Caki2 (cell line): ENCODE results near the gene TTLL13. TPM values are rescaled to one million over a fixed set of nuclear protein-coding genes. Genes with fewer than 3 reads are reported as not detected.
"Not testable (repeated sequence)": the region's sequence is repeated elsewhere in the genome, so short reads cannot be mapped to it uniquely, and the experiment has no call there.

Experiments
- DNase-seq: peaks from one replicate; pipeline ENCODE4 v3.0.0-alpha.2; 2015; ENCODE audit warnings: low read depth
- in situ Hi-C: cut with HindIII; loops from 2 replicates; pipeline ENCODE4 v1.10.0; 2016; ENCODE audit warnings: low sequenced_read_pairs, low pct_unique_long_range_greater_than_20kb, mixed read lengths
- total RNA-seq: library from RNA; depleted of rRNA; stranded (reverse); fragments of >200 nt; shearing (Covaris generic); gene quantifications from 2 replicates; pipeline ENCODE4 v1.2.3, GENCODE V29; 2014; ENCODE audit warnings: low replicate concordance

The TTLL13 gene
- total RNA-seq, 1 experiment from 2014 or later, result 0.07 TPM

- peak; percentile 93 for DNase-seq
- in situ Hi-C loops, result no loop called here
Observed at GRCh38 chr15:90265271-90266060, 16.1 kb downstream of the TTLL13 start, which contains the start of gene NGRN. Gene NGRN, plus strand, starts transcription at chr15:90265672. Its CDS starts 41 bp downstream, at chr15:90265713.

- in situ Hi-C loops, result no loop called here
- no peak for DNase-seq
Observed at GRCh38 chr15:90266061-90266431, 16.7 kb downstream of the TTLL13 start.

- in situ Hi-C loops, result no loop called here
Observed at GRCh38 chr15:90266485-90266884, 17.1 kb downstream of the TTLL13 start.

DNA sequence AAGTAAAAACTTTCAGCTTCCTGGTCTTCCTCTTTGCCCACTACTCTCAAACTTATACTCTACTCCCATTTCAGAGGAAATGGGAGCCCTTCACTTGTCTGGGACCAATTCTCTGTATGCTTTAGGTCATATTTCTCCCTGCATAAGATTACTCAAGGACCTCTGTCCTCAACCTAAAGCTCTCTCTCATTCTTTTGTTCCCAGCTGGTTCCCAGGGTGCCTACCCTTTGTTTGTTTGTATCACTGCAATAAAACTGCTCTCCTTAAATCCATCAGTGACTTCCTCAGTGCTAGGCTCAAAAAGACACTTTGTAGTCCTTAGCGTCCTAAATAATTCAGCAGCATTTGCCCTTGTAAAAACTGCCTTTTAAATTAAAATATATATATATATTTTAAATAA lies 19.1 kb downstream of the TTLL13 start:
- in situ Hi-C loops, result no loop called here
- no peak for DNase-seq

More at GRCh38 chr15:90266485-90266884, 17.1 kb downstream of the TTLL13 start:
- no peak for DNase-seq

GRCh38 chr15:90270502-90271150 lies 21.3 kb downstream of the TTLL13 start:
- DNase-seq, result no peak
- in situ Hi-C loops, result no loop called here

- in situ Hi-C loops, result no loop called here
- no peak for DNase-seq
Observed at GRCh38 chr15:90271459-90272166, 22.3 kb downstream of the TTLL13 start.

DNA sequence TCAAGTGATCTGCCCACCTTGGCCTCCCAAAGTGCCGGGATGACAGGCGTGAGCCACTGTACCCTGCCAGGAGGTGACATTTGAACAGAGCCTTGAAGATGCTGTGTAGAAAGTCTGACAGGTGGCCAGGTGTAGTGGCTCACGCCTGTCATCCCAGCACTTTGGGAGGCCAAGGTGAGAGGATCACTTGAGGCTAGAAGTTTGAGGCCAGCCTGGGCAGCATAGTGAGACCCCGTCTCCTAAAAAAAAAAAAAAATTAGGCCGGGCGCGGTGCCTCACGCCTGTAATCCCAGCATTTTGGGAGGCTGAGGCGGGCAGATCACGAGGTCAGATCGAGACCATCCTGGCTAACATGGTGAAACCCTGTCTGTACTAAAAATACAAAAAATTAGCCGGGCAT lies 29.1 kb downstream of the TTLL13 start:
- in situ Hi-C loops, DNase-seq: not testable (repeated sequence)

- in situ Hi-C loops, DNase-seq: not testable (repeated sequence)
Observed at GRCh38 chr15:90280743-90281142, 31.4 kb downstream of the TTLL13 start.

DNA sequence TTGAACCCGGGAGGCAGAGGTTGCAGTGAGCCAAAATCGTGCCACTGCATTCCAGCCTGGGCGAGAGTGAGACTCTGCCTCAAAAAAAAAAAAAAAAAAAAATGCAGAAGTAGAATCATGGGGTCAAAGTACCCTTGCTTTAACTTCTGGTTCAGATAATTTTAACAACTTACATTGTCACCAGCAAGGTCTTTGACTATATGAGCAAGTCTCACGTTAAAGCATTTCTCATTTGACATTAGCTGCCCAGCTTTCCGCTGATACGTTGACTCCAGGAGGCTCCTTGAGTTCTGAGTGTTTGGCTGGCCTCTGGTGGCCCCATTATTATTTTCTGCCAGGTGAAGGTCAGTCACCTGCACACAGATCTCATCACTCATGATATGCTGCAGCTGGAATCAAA lies 32.3 kb downstream of the TTLL13 start:
- DNase-seq, in situ Hi-C loops: not testable (repeated sequence)

DNA sequence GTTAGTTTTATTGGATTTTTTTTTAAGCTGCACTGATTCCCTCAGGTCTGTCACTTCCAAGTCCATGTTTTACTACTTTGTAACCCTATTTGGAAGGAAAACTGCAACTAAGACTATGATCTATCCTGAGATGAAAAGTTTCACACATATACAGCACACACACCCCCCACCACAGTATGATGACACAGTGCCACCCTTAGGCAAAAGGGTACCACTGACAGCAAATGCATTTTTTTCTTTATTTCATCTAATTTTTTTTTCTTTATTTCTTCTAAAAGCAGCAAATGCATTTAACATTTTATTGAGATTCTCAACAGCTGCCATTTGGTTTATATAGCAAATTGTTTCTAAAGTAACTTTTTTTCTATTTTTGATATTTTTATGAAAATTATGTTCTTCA lies 37.3 kb downstream of the TTLL13 start:
- in situ Hi-C loops, result no loop called here

DNA sequence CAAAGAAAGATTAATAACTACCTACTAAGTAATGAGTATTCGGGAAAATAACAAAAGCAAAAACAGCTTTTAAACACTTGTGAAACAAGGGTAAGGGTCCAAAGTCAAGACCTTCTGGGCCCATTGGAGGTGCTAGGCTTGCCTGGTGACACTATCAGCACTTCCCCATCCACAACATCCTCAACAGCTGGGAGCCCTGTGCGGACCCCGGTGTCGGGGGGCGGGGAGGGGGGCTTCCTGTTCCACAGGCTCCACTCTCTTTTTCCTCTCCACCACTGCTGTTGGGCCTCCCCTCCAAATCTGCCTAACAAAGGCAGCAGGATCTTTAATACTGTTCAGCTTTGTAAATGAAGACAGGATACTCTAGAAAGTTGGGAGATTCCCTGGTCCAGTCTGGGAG lies 37.7 kb downstream of the TTLL13 start:
- in situ Hi-C loops, result no loop called here
- DNase-seq, result no peak

More for the DNA sequence above, 37.3 kb downstream of the TTLL13 start:
- DNase-seq, result peak; percentile 37

GRCh38 chr15:90287946-90288345 lies 38.6 kb downstream of the TTLL13 start:
- in situ Hi-C loops, result no loop called here
- no peak for DNase-seq

DNA sequence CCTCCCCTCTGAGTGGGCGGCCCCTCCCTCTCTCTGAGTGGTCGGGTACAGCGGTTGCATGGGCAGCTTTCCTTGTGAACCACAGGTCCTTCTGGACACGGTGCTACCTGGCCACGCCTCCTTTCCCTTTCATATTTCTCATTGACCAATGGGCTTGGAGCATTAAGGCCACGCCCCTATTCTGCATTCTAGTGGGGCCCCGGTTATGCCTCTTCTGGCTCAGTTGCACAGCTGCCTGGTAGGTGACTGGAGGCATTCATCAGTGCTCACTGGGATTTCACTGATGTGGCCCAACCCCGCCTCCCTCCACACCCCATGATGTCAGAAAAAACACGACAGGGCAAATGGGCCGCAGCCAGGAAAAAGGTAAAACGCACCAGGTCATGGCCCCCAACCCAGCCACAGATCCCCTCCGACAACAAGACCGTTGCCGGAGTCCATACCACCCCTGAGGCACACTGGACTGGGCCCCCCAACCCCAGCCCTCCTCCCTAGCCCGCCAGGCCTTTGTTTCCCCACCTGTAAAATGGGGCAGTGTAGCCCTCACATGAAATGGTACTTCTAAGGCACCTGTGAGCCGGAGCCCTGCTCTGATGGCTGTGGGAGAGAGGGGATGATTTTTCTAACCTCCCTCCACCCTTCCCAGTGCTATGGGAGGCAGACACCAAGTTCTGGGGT lies 42.5 kb downstream of the TTLL13 start:
- in situ Hi-C loops, result no loop called here
- DNase-seq, result peak; percentile 93

DNA sequence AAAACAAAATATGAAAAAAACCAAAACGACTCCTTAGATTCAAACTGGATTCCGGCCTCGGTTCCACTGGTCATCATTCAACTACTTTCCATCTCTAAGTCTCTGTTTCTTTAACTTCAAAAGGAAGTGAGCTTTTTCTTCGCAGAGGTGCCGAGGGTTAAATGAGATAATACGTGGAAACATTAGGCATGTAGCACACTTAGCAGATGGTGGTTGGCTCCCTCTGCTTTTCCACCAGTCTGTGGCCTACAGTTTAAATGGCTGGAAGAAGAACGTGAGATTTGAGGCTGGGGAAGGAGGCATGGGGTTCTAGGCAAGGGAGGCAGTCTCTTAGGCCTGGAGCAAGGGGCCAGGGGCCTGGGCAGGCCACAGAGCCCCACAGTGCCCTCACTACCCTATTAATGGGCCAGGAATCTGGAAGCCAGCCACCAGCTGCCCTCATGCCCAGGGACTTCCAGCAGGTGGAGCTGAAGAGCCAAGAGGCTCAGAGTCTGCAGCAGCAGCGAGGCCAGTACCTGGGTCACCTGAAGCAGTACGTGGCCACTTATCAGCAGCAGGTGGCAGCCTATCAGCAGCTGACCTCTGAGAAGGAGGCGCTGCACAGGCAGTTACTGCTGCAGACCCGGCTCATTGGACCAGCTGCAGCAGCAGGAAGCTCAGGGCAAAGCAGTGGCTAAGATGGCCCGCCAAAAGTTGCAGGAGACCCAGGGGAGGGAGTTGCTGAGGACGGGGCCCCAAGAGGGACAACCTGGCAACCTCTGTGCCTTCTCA lies 43.9 kb downstream of the TTLL13 start:
- peak; percentile 71 for DNase-seq
- in situ Hi-C loops, result not testable (repeated sequence)

DNA sequence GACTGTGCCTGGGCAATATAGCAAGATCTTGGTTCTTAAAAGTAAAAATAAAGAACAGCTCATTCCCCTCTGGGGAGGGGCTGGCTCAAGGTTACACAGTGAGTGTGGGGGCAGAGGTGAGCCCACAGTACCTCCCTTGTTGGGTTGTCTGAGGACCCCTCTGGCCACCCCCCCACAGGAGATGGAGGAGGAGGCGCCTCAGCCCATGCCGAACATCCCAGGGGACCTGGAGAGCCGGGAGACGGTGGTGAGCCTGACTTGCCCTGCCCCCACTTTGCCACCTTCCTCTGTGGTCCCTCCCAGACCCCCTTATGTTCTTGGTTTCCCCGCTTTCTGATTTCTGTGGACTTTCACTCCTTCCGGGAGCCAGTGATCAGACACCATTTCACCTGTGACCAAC lies 44.8 kb downstream of the TTLL13 start:
- no peak for DNase-seq
- in situ Hi-C loops, result no loop called here

- in situ Hi-C loops, result no loop called here
- no peak for DNase-seq
Observed at GRCh38 chr15:90294601-90295269, 45.4 kb downstream of the TTLL13 start.

DNA sequence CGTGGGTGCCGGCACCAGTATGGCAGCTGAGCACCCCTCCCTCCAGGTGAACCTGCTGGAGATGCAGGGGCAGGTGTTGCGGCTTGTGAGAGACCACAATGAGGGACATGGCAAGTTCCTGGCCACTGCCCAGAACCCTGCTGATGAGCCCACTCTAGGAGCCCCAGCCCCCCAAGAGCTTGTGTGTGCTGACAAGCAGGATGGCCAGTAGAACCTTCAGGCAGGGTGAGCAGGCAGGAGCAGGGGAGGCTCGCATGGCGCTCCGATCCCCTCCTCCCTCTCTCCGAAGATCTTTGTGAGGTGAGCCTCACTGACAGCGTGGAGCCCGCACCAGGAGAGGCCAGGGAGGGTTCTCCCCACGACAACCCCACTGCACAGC lies 45.9 kb downstream of the TTLL13 start:
- DNase-seq, result no peak
- in situ Hi-C loops, result no loop called here
